ENCODE results near the gene HOXD13.

DNA sequence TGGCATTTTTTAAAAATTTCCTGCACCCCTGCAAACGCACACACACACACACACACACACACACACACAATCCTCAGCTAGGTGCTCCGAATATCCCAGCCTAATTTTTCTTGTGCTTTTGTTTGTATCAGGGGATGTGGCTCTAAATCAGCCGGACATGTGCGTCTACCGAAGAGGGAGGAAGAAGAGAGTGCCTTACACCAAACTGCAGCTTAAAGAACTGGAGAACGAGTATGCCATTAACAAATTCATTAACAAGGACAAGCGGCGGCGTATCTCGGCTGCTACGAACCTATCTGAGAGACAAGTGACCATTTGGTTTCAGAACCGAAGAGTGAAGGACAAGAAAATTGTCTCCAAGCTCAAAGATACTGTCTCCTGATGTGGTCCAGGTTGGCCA lies 1.8 kb downstream of the HOXD13 start:
- TF ChIP-seq, protein P1, sequence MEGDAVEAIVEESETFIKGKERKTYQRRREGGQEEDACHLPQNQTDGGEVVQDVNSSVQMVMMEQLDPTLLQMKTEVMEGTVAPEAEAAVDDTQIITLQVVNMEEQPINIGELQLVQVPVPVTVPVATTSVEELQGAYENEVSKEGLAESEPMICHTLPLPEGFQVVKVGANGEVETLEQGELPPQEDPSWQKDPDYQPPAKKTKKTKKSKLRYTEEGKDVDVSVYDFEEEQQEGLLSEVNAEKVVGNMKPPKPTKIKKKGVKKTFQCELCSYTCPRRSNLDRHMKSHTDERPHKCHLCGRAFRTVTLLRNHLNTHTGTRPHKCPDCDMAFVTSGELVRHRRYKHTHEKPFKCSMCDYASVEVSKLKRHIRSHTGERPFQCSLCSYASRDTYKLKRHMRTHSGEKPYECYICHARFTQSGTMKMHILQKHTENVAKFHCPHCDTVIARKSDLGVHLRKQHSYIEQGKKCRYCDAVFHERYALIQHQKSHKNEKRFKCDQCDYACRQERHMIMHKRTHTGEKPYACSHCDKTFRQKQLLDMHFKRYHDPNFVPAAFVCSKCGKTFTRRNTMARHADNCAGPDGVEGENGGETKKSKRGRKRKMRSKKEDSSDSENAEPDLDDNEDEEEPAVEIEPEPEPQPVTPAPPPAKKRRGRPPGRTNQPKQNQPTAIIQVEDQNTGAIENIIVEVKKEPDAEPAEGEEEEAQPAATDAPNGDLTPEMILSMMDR (conservative IDR thresholded peaks at IDR 0.05; ENCODE audit: low read depth, low read length), result no peak
- TF ChIP-seq EZH2 (IDR thresholded peaks at IDR 0.05; ENCODE audit: borderline replicate concordance, low read depth, low read length, poor library complexity, severe bottlenecking), result no peak
